GM21723 (cell line): Measurements from ENCODE around the gene SLX9.

Source experiments
- ATAC-seq: cut with Tn5 transposase; IDR thresholded peaks from one replicate; pipeline ENCODE4 v1.9.1; 2021; ENCODE audit warnings: mild to moderate bottlenecking, moderate library complexity; ENCODE audit not compliant: unreplicated experiment

Gene SLX9

GRCh38 chr21:44988607-44989536 is 49.0 kb downstream of the SLX9 start:
- ATAC-seq: no peak

GRCh38 chr21:44989537-44989886 is 49.7 kb downstream of the SLX9 start:
- no peak for ATAC-seq

- no peak for ATAC-seq
Measured at GRCh38 chr21:44989943-44990780, 50.3 kb downstream of the SLX9 start.

- no peak for ATAC-seq
Measured at GRCh38 chr21:44990921-44991320, 51.1 kb downstream of the SLX9 start.

- ATAC-seq: no peak
Measured at GRCh38 chr21:44991538-44992483, 52.0 kb downstream of the SLX9 start.

- ATAC-seq: no peak
Measured at GRCh38 chr21:44992608-44993031, 52.8 kb downstream of the SLX9 start.

GRCh38 chr21:44993321-44994046 is 53.7 kb downstream of the SLX9 start:
- ATAC-seq: no peak

- no peak for ATAC-seq
Measured at GRCh38 chr21:44994047-44994694, 54.3 kb downstream of the SLX9 start.

- ATAC-seq: no peak
Measured at GRCh38 chr21:44994695-44995342, 55.0 kb downstream of the SLX9 start.

- ATAC-seq: no peak
Measured at GRCh38 chr21:44995343-44995941, 55.6 kb downstream of the SLX9 start.

- no peak for ATAC-seq
Measured at GRCh38 chr21:44996096-44996495, 56.3 kb downstream of the SLX9 start.

GRCh38 chr21:44996501-44996921 is 56.7 kb downstream of the SLX9 start:
- ATAC-seq: no peak

GRCh38 chr21:44996983-44997936 is 57.4 kb downstream of the SLX9 start:
- no peak for ATAC-seq

- no peak for ATAC-seq
Measured at GRCh38 chr21:44998086-44998620, 58.3 kb downstream of the SLX9 start.

GRCh38 chr21:44998621-44999427 is 59.0 kb downstream of the SLX9 start:
- ATAC-seq: no peak

GRCh38 chr21:44999428-44999971 is 59.7 kb downstream of the SLX9 start:
- no peak for ATAC-seq
